ENCODE measurements around the gene NUPR1.
"Not testable (repeated sequence)": the region's sequence is repeated elsewhere in the genome, so short reads cannot be mapped to it uniquely, and the experiment has no call there.

Gene NUPR1

DNA sequence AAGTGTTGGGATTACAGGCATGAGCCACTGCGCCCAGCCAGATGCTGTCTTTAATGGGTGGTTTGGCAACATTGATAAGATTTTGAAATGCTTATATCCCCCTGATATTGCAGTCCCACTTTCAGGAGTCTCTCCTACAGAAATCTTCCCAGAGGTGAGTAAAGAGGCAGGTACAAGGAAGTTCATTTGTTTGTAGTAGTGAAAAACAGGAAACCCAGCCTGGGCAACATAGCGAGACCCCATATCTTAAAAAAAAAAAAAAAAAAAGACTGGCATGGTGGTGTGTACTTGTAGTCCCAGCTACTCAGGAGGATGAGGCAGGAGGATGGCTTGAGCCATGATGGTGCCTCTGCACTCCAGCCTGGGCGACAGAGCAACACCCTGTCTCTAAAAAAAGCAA is 6.2 kb upstream of the NUPR1 start:
- ATAC-seq (replicated peaks), result no peak
- H3K36me3 Mint-ChIP-seq, result no peaks in the 10 kb centered on the region
- H3K4me3 Mint-ChIP-seq, result no peak overlapping the region
- no peak overlapping the region for H3K27ac Mint-ChIP-seq
- H3K9me3 Mint-ChIP-seq, result no peaks in the 10 kb centered on the region
- peaks cover 8 to 26% of the 10 kb centered on the region in 2 donors for H3K27me3 Mint-ChIP-seq
- peaks cover 9 to 16% of the 10 kb centered on the region in 2 donors for H3K4me1 Mint-ChIP-seq
- no peak for DNase-seq

DNA sequence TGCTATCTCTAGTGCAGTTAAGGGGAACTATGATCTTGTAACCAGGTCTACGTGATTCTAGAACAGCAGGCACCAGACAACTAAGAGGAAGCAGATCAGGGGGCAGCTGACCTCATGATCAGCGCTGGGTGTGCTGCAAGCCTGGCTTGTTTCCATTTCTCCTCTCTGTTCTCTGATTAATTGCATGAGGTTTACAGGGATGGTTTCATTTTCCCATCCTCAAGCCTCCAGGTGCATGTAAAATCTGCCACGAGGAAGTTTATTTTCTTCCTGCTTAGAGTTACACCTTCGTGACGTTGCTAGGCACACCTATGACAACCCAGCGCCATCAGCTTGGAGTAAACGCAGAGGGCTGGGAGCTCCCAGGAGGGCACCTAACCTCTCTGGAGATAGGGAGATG is 4.3 kb upstream of the NUPR1 start:
- ATAC-seq (replicated peaks) (peak; percentile 88 to 95), DNase-seq (no peak)
- H3K4me1 Mint-ChIP-seq, result peaks cover 6 to 12% of the 10 kb centered on the region in 2 donors
- H3K27me3 Mint-ChIP-seq, result peaks cover 4 to 28% of the 10 kb centered on the region in 2 donors
- H3K27ac Mint-ChIP-seq, result peak overlapping the region; percentile 42
- no peaks in the 10 kb centered on the region for H3K9me3 Mint-ChIP-seq
- H3K4me3 Mint-ChIP-seq, result peak overlapping the region in 1 of 2 donors; percentile 9
- H3K36me3 Mint-ChIP-seq, result no peaks in the 10 kb centered on the region

DNA sequence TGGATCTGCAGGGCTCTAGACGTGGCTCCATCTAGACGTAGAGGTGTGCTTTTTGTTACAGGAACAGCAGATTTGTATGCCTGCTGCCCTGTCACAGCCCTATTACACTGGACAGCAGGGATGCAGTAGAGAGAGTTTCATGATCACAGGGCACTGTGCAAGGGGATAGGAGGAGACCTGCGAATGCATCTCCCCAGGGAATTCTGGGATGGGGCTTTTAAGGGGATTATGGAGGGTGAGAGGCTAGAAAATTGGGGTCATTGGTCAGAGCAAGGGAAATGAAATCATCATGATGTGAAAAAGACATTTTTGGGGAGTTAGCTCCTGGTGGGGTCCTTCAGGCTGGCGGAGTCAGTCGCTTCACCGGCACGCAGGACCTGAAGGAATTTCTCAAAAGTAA is 3.9 kb upstream of the NUPR1 start:
- Mint-ChIP-seq H3K36me3 (no peaks in the 10 kb centered on the region), H3K27ac (no peak overlapping the region), H3K4me1 (peaks cover 6 to 12% of the 10 kb centered on the region in 2 donors), H3K9me3 (no peaks in the 10 kb centered on the region), H3K27me3 (peaks cover 5 to 24% of the 10 kb centered on the region in 2 donors), H3K4me3 (no peak overlapping the region)
- ATAC-seq (replicated peaks), result peak in 1 of 2 donors; percentile 20
- no peak for DNase-seq

DNA sequence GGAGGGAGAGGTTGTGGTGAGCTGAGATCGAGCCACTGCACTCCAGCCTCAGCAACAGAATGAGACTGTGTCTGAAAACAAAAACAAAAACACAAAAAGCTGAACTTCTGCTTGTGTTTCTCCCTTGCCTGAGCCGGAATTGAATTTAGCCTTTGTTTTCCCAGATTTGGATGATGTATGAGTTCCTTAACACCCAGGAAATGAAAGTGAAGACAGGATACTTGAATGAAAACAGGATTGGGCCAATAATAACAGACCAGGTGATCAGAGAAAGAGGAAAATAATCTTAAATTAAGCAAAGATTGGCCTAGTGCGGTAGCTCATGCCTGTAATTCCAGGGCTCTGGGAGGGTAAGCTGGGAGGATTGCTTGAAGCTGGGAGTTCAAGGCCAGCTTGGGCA is 1.6 kb upstream of the NUPR1 start:
- no peaks in the 10 kb centered on the region for H3K36me3 Mint-ChIP-seq
- no peak overlapping the region for H3K27ac Mint-ChIP-seq
- no peaks in the 10 kb centered on the region for H3K9me3 Mint-ChIP-seq
- H3K4me3 Mint-ChIP-seq, result no peak overlapping the region
- peaks cover 13 to 19% of the 10 kb centered on the region in 2 donors for H3K27me3 Mint-ChIP-seq
- no peak for ATAC-seq (replicated peaks)
- H3K4me1 Mint-ChIP-seq, result peaks cover 6 to 12% of the 10 kb centered on the region in 2 donors
- DNase-seq, result no peak

DNA sequence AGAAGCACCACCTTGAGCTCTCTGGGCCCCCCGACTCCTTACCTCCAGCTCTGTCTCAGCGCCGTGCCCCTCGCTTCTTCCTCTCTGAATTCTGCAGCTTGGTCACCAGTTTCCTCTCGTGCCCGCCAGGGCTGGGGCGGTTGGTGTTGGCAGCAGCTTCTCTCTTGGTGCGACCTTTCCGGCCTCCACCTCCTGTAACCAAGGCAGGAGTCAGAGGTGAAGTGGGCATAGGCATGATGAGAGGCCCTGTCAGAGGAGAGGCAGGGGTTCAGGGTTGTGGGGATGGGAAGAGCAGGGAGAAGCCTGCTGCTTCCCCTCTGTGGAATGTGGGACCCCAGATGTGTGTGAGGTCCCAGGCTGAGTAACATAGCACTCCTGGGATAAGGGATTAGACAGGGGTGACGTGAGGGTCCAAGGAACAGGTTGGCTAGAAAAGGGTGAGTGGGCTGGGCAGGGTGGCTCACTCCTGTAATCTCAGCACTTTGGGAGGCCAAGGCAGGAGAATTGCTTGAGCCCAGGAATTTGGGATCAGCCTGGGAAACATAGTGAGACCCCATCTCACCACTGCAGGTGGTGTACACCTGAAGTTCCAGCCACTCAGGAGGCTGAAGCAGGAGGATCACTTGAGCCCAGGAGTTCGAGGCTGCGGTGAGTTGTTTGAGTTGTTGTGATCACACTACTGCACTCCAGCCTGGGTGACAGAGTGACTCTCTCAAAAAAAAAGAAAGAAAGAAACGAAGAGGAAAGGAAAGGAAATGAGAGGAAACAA is 626 bp downstream of the NUPR1 start:
- peaks cover 5 to 8% of the 10 kb centered on the region in 2 donors for H3K4me1 Mint-ChIP-seq

DNA sequence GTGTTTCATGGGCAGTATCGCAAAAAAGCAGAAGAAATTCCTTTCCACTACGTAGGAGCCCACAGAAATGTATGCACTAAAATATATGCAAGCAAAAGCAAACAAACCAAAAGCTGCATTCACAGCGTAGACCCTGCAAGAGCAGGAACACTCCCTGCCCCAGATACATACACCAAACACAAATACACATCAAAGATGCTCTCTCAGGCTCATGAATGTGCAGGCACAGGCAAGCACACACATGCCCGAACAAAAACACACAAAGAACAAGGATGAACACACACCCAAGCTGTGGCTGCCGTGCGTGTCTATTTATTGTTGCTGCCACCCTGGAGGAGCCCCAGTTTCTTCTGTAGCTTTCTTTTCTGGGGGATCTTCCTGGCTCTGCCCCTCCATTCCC is 1.7 kb downstream of the NUPR1 start:
- H3K27ac Mint-ChIP-seq, result no peak overlapping the region
- no peak for DNase-seq
- peaks cover 7 to 13% of the 10 kb centered on the region in 2 donors for H3K27me3 Mint-ChIP-seq
- H3K36me3 Mint-ChIP-seq, result no peaks in the 10 kb centered on the region
- peaks cover 3 to 4% of the 10 kb centered on the region in 2 donors for H3K4me1 Mint-ChIP-seq
- no peak overlapping the region for H3K4me3 Mint-ChIP-seq
- ATAC-seq (replicated peaks), result no peak
- H3K9me3 Mint-ChIP-seq, result no peaks in the 10 kb centered on the region

More for the DNA sequence above, 626 bp downstream of the NUPR1 start:
- Mint-ChIP-seq H3K27ac (no peak overlapping the region), H3K36me3 (no peaks in the 10 kb centered on the region), H3K9me3 (no peaks in the 10 kb centered on the region), H3K4me3 (no peak overlapping the region), H3K27me3 (peaks cover 13 to 15% of the 10 kb centered on the region in 2 donors)
- no peak for DNase-seq
- ATAC-seq (replicated peaks), result no peak

DNA sequence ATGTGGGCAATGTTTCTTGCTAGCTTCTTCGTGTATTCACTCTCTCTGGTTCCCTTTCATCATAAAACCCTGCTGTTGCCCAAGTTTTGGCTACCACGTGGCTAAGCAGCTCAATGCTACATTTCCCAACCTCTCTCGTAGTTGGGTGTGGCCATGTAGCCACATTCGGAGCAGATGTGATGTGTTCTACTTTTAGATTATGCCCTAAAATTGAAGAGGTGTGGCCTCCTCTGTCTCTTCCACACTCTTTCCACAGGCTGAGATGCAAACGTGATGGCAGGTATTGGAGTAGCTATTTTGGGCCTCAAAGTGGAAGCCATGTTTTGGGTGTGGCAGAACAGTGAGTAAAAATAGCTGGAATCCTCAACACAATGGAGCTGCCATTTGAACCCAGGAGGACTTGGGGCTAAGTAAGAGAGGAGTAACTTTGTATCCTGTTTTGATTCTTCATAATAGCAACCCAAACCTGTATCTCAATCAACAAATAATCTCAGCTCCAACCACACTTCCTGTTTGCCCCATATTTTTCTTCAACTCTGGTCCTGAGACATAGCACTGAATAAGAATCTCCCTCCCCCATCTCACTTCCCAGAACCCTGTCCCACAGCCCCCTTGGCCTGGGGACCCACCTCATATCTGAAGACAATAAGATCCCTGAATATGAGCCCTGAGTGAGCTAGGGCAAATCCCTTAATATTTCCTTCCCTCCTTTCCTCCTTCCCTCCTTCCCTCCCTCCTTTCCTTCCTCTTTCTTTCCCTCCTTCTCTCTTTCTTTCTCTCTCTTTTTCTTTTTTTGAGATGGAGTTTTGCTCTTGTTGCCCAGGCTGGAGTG is 4.0 kb downstream of the NUPR1 start:
- H3K27me3 Mint-ChIP-seq, result peaks cover 7 to 13% of the 10 kb centered on the region in 2 donors
- no peak for ATAC-seq (replicated peaks)
- no peak overlapping the region for H3K27ac Mint-ChIP-seq
- H3K4me3 Mint-ChIP-seq, result no peak overlapping the region
- H3K4me1 Mint-ChIP-seq, result peaks cover 5 to 9% of the 10 kb centered on the region in 2 donors
- DNase-seq, result no peak
- H3K36me3 Mint-ChIP-seq, result no peaks in the 10 kb centered on the region
- no peaks in the 10 kb centered on the region for H3K9me3 Mint-ChIP-seq

DNA sequence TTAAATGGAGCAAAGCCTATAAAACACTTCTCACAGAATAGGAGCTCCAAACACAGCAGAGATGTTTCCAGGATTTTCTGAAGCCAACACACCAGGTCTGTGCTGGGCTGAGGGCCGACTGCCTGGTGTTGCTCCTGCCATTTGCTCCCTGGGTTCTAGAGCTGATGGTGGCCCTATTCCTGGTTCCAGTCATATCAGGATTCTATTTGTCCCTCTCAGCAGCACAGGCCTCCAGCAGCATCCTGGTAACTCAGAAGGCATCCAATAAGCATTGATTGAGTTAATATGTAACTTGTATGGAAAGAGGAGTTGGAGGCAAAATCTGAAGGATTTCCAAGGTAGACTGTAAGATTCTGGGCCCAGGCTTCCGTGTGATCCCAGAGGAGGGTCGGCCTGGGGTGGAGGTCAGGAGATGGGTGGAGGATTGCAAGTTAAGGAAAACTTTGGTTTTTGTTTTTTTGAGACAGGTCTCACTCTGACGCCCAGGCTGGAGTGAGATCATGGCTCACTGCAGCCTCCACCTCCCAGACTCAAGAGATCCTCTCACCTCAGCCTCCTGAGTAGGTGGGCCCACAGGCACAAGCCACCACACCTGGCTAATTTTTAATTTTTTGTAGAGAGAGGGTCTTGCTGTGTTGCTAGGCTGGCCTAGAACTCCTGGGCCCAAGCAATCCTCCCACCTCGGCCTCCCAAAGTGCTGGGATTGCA is 5.7 kb downstream of the NUPR1 start:
- Mint-ChIP-seq H3K36me3 (no peaks in the 10 kb centered on the region), H3K4me1 (peaks cover 5 to 9% of the 10 kb centered on the region in 2 donors), H3K27ac (no peak overlapping the region), H3K27me3 (peaks cover 0 to 12% of the 10 kb centered on the region in 2 donors), H3K4me3 (no peak overlapping the region), H3K9me3 (no peaks in the 10 kb centered on the region)
- ATAC-seq (replicated peaks) (no peak), DNase-seq (no peak)

DNA sequence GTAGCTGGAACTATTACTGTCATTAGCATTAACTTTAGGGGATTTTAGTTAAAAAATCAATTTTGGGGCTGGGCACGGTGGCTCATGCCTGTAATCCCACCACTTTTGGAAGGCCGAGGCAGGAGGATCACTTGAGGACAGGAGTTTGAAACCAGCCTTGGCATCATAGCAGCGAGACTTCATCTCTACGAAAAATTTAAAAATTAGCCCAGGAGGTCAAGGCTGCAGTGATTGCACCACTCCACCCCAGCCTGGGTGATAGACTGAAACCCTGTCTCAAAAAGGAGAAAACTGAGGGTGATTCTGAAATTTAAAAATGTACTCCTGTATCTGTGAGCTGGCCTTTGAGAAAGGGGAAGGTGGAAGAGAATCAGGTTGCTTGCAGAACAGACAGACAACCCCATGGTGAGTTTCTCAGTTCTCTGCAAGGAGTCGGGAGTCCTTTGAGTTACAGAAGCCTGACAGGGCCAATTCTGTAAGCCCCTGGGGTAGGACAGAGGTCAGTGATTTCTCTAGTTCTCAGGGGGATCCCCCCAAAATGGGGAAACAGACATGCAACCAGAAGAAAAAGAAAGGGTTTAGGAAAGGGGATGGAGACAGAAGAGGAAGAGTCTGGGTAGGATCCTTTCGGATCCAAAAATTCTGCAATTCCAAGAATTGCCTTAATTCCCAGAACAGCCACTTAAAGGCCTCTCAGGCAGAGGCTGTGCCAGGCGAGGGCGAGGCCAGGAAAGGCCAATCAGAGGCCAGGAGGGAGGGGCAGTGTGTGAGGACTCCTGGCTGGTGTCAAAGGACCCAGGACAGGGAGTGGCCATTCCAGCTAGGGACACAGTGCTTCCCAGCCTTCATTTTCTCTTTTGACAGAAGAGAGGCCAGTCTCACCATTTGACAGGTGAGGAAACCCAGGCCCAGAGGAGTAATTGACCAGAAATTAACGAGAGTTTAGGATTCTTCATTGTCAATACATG is 6.7 kb downstream of the NUPR1 start:
- H3K27ac Mint-ChIP-seq, result no peak overlapping the region

DNA sequence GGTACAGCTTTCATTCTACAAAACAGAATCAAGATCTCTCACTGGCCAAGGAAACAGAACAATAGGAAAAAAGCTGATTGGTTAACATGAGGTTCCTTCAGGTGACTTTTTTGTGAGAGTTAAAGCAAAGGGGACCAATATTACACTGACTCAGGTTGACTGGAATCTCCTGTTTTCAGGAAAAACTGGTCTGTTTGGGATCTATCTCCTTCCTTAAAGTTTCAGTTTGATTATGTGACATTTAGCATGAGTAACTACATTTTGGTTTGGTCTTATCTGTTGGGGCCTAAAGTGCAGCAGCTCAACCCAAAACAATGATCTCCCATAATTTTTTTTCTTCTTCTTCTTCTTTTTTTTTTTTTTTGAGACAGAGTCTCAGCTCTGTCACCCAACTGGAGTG is 9.7 kb downstream of the NUPR1 start:
- no peak overlapping the region for H3K4me3 Mint-ChIP-seq
- H3K36me3 Mint-ChIP-seq, result no peaks in the 10 kb centered on the region
- H3K4me1 Mint-ChIP-seq, result peaks cover 9 to 14% of the 10 kb centered on the region in 2 donors
- no peak for DNase-seq
- no peaks in the 10 kb centered on the region for H3K9me3 Mint-ChIP-seq
- peaks cover 0 to 7% of the 10 kb centered on the region in 2 donors for H3K27me3 Mint-ChIP-seq
- no peak overlapping the region for H3K27ac Mint-ChIP-seq
- no peak for ATAC-seq (replicated peaks)

More for the DNA sequence above, 6.7 kb downstream of the NUPR1 start:
- DNase-seq, result no peak
- Mint-ChIP-seq H3K4me1 (peaks cover 5 to 9% of the 10 kb centered on the region in 2 donors), H3K36me3 (no peaks in the 10 kb centered on the region), H3K4me3 (peak overlapping the region in 1 of 2 donors; percentile 39), H3K9me3 (no peaks in the 10 kb centered on the region), H3K27me3 (peaks cover 0 to 2% of the 10 kb centered on the region in 2 donors)
- ATAC-seq (replicated peaks), result peak; percentile 76 to 78

DNA sequence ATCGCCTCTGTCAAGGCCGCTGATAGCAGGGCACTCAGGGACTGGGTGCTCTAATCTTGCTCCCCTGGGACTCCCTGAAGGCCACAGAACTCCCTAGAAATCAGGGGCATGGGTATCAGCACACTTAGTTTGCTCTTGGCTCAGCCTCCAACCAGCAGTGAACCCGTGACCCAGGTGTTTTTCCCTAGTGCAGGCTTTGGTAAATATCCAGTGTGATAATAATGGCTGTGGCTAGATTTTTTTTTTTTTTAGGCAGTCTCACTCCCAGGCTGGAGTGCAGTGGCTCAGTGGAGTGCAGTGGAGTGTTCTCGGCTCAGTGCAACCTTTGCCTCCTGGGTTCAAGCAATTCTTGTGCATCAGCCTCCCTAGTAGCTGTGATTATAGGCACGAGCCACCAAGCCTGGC is 10.3 kb downstream of the NUPR1 start:
- no peak overlapping the region for H3K4me3 Mint-ChIP-seq
- no peaks in the 10 kb centered on the region for H3K9me3 Mint-ChIP-seq
- peaks cover 0 to 7% of the 10 kb centered on the region in 2 donors for H3K27me3 Mint-ChIP-seq
- DNase-seq (no peak), ATAC-seq (replicated peaks) (no peak)
- no peaks in the 10 kb centered on the region for H3K36me3 Mint-ChIP-seq
- peaks cover 9 to 14% of the 10 kb centered on the region in 2 donors for H3K4me1 Mint-ChIP-seq
- H3K27ac Mint-ChIP-seq, result no peak overlapping the region

DNA sequence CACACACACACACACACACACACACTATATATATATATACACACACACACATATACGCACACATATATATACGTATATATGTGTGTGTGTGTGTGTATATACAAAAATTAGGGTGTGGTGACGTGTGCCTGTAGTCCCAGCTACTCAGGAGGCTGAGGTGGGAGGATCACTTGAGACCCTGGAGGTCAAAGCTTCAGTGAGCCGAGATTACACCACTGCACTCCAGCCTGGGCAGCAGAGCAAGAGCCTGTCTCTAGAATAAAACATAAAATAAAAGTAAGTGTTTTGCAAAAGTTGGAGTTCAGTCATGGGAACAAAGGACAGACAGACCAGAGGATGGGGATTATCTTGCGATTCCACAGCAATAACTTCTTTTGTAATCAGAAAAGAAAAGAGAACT is 10.8 kb downstream of the NUPR1 start:
- DNase-seq (no peak), ATAC-seq (replicated peaks) (no peak)
- no peak overlapping the region for H3K27ac Mint-ChIP-seq
- H3K27me3 Mint-ChIP-seq, result peaks cover 0 to 7% of the 10 kb centered on the region in 2 donors
- no peak overlapping the region for H3K4me3 Mint-ChIP-seq
- H3K9me3 Mint-ChIP-seq, result no peaks in the 10 kb centered on the region
- H3K4me1 Mint-ChIP-seq, result peaks cover 9 to 14% of the 10 kb centered on the region in 2 donors
- H3K36me3 Mint-ChIP-seq, result no peaks in the 10 kb centered on the region

DNA sequence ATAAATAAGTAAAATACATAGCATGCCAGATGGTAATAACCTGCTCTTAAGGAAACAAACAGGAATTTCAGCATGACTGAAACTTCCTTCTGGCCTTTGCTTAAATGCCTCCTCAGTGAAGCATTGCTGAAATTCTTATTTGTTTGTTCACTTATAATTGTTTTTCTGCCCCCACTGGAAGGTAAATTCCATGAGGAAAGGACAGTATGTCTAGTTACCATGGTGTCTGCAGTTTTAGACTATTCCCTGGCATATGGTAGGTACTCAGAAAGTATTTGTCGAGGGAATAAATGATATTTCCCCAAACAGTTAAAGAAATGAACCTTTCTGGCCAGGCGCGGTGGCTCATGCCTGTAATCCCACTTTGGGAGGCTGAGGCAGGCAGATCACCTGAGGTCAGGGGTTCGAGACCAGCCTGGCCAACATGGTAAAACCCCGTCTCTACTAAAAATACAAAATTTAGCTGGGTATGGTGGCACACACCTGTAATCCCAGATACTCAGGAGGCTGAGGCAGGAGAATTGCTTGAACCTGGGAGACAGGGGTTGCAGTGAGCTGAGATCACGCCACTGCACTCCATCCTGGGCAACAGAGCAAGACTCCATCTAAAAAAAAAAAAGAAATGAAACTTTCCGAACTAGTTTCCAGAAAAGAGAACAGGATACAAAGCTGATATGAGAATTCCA is 11.5 kb downstream of the NUPR1 start:
- not testable (repeated sequence) for H3K9me3 Mint-ChIP-seq; H3K27ac Mint-ChIP-seq; H3K36me3 Mint-ChIP-seq; DNase-seq; H3K4me3 Mint-ChIP-seq; ATAC-seq (replicated peaks); H3K27me3 Mint-ChIP-seq
- peaks cover 8 to 12% of the 10 kb centered on the region in 2 donors for H3K4me1 Mint-ChIP-seq
